GM12872 (cell line): ENCODE results near the gene CNBP.

Experiments used
- TF ChIP-seq, protein P1 (sequence below): IDR thresholded peaks from 3 replicates; pipeline ENCODE4 v1.5.1; 2011; ENCODE audit warnings: low read depth, mild to moderate bottlenecking, low read length, moderate library complexity; ENCODE audit not compliant: insufficient read depth

Gene CNBP

DNA sequence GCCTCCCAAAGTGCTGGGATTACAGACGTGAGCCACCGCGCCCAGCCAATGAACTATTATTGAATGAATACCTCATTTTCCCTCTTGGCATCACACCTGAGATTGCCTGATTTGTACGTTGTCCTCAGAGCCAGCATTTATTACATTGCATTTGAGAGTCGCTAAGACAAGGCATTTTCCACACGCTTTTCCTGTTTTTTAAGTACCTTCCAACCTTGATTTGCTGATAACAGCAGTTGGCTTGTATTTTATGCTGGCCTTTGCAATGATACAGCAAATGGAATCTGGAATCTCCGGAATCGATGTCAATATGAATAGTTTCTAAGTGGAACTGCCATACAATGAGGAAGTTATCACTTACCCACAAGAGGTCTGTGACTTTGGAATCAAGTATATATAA, 15.7 kb upstream of the CNBP start:
- TF ChIP-seq, protein P1, sequence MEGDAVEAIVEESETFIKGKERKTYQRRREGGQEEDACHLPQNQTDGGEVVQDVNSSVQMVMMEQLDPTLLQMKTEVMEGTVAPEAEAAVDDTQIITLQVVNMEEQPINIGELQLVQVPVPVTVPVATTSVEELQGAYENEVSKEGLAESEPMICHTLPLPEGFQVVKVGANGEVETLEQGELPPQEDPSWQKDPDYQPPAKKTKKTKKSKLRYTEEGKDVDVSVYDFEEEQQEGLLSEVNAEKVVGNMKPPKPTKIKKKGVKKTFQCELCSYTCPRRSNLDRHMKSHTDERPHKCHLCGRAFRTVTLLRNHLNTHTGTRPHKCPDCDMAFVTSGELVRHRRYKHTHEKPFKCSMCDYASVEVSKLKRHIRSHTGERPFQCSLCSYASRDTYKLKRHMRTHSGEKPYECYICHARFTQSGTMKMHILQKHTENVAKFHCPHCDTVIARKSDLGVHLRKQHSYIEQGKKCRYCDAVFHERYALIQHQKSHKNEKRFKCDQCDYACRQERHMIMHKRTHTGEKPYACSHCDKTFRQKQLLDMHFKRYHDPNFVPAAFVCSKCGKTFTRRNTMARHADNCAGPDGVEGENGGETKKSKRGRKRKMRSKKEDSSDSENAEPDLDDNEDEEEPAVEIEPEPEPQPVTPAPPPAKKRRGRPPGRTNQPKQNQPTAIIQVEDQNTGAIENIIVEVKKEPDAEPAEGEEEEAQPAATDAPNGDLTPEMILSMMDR, result no peak

DNA sequence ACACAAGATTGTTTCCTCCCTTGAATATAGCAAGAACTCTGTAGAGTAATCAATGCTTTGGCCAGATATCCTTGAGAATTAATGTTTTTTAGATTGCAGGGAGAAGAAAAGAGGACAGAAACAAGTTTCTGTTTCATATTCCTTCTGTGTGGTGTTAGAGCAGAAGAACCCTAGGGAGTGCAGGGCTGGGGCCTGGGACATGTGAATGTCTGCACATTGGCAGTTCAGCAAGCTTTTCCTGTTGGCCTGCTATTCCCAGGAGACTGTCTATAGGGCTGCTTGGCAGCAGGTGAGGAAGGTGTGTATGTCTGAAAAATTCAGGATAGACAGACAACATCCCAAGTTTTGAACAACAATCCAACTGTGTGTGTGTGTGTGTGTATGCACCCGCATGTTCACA, 13.6 kb upstream of the CNBP start:
- TF ChIP-seq, protein P1, result no peak

DNA sequence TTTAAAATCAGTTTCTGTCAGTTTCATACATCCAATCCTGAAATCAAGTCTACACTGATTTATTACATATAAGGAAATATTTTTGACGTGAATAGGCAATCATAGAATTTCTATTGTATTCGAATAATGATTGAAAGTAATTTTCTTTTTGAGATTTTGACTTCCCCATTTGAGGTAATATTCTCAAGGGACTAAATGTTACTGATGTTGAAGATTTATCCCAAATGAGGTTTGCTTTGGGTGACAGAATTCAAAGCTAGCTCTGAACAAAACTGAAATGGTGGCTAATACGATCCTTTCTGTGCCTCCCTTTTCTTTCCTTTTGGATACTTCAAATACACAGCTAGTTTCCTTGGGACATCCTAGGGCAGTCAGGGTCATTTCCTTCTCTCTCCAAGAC, 12.9 kb upstream of the CNBP start:
- TF ChIP-seq, protein P1, result no peak

DNA sequence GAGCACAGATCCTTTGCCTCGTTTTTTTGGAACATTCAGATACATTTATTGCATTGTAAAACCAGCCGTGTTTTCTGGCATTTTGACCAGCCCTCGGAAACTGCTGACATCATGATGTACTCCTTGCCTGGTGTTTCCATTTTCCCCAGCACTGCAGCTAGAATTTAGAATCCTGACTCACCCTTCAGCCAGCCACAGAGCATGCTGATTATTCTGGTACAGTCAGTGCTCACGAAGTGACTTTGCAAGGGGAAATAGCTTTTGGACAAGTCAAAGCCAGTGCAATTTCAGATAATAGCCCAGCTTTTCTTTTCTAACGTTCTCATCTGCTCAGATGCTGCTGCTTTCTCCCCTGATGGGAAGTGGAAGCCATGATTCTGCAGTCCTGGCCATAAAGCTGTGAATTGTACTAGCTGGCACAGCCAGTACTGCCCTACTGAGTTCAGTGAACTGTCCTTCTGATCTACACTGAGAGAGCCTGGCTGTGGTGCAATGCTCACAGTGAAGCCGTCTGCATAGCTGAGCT, 12.1 kb upstream of the CNBP start:
- TF ChIP-seq, protein P1, result no peak

DNA sequence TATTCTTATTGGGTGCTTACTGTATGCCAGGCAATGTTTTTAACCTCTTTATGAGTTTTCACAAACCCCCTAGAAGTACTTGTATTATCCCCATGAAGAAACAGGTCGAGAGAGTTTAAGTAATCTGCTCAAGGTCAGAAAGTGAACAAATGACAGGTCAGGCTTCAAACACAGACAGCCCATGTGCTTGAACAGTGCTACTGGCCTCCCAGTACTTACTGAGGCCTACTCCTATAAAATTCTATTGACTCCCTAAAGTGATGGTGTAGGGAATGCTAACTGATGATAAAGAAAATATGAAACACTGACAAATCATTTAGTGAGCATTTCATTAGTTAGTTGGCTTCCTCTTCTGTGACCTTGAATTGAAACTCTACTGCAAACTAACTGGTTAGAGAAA, 4.2 kb upstream of the CNBP start:
- TF ChIP-seq, protein P1, result no peak

DNA sequence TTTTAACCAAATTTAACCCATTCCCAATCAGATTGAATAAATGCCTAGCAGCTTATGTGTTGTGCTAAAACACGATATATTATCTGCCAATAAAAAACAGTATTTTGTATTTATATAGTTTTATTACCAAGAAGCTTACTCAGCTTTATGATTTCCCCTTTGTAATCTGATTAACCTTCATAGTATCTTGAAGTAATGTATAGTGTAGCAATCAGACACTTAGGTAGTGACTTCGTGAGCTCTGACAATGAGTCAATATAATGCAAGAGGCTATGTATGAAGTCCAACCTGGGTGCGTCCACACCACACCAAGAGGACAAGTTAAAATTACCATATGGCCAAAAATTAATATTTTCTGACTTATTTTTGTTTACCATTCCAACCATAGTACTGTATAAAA, 2.1 kb upstream of the CNBP start:
- TF ChIP-seq, protein P1, result no peak

DNA sequence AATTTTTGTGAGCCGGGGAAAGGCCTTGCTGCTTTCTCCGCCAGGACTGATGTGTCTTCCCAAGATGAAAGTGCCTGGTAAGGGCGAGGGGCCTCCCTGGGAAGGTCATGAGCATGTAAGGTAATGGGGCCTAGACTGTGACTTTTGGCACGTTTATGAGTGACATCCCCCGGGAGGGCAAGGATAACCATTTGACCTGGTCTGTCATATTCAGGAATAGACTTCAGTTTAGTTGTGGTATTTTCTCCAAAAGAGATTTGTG, 631 bp upstream of the CNBP start:
- TF ChIP-seq, protein P1, result no peak
